HG03159 (cell line): ENCODE data around the gene SORCS3.

Experiments
- ATAC-seq: cut with Tn5 transposase; IDR thresholded peaks from one replicate; pipeline ENCODE4 v1.9.1; 2021; ENCODE audit warnings: mild to moderate bottlenecking, moderate library complexity; ENCODE audit not compliant: unreplicated experiment

SORCS3 gene

GRCh38 chr10:105243825-105244224 lies 602.7 kb downstream of the SORCS3 start:
- no peak for ATAC-seq

DNA sequence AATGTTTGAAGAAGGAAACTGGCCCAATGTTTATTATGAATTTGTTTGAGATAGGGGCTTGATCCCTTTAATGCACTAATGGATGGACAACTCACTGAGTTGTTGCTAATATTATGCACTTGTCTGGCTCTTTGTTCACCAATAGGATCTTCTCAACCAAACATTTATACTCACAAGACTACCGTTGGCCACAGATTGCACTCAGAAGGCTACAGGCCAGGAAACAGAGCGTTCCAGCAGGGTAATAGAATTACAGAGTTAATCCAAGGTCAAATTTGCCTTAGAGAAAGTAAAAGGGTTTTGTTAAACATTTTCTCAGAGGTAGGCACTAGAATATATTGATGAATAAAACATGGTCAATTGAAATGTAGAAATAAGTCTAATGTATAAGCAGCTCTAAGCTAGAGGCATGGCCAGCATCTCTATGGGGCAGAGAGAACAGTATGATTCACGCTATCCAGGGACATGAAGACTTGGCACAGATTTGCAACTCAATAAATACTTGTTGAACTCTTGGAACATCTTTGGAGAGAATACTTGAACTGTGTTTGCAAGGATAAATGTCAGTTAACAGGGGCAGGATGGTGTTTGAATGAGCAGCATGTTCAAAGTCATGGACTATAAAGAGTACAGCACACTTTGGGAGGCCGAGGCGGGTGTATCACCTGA lies 606.9 kb downstream of the SORCS3 start:
- no peak for ATAC-seq

- ATAC-seq: no peak
Measured at GRCh38 chr10:105252911-105253310, 611.8 kb downstream of the SORCS3 start.

GRCh38 chr10:105253515-105254212 lies 612.6 kb downstream of the SORCS3 start:
- no peak for ATAC-seq

DNA sequence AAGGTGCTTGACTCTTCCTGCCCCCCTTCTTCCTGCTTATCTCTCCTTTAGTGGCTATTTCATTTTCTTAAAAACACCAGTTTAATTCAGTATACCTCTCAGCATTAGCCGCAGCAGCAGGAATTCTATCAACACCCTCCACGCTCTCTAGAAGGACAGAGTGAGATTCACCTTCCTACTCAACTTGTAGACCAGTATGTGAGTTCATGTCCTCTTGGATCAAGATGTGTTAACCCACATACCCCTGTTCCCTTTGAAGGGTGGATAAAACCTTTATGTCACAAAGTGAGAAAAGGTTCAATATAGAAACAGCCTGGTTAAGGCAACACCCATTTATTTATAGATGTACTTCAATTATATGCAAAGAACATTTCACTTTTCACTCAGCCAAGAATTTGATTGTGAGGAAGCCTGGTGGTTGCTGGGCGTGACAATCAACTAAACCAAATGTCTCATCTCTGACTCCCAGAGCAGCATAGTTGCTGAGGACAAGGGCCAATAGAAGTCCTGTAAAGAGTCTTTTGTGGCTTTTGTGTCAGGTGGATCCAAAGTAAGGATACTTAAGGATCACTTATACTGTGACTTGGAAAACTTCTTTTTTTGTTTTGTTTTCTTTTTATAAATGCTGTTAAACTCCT lies 617.1 kb downstream of the SORCS3 start:
- no peak for ATAC-seq

DNA sequence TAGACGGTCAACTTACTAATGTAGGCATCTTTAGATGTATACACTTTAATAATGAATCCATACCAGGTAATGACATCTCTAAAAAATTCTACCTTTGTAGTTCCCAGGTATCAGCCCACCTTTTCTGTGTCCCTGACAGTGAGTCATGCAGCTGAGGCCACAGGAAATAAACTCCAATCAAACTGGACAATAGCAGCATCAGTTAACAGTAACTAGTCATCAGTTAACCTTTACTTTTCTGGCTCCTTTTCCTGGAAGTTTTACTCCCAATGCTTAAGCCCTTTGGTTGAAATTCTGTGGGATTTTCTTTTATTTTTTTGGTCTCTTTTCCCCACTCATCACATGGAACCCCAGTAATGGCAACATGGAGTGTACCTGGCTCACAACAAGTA lies 617.6 kb downstream of the SORCS3 start:
- no peak for ATAC-seq

DNA sequence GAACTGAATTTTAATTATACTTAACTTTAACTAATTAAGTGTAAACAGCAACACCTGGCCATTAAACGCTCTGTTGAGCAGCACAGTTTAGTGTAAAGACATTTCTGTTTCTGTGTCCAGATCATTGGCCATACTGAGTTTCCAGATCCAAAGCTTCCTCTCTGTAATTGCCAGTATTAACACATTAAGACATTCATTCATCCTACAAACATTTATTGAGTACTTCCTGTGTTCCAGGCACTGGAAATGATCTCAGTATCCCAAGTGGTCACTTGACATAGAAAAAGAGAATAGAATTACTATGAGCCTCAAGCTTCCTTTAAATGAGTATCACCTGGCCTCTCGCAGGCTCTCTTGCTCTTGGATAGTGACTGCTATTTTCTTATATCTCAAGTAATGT lies 618.1 kb downstream of the SORCS3 start:
- no peak for ATAC-seq

GRCh38 chr10:105262666-105263065 lies 621.6 kb downstream of the SORCS3 start:
- ATAC-seq: no peak

- ATAC-seq: no peak
Measured at GRCh38 chr10:105266966-105267539, 626.0 kb downstream of the SORCS3 start.

GRCh38 chr10:105268961-105269360 lies 627.9 kb downstream of the SORCS3 start:
- no peak for ATAC-seq

GRCh38 chr10:105269689-105270088 lies 628.6 kb downstream of the SORCS3 start:
- ATAC-seq: no peak

DNA sequence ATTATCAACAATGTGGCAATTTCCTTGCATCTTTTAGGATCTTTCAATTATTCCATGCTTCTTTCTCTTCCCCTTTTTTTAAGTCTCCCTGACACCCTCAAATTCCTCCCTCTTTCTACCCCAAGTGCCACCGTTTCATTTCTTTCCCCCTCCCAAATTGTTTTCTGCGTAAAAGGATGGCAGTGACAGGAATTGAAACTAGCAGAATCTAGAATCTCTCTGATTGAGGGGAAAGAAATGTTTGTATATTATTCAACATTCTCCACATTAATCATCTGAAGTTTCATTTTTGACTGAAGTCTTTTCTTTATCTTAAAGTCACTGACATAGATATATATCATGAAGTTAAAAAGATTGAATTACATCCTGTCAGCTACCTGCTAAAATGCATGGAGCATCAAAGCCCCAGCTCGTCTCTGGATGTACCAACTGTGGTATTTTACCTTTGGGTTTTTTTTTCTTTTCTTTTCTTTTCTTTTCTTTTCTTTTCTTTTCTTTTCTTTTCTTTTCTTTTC lies 633.5 kb downstream of the SORCS3 start:
- ATAC-seq: no peak

DNA sequence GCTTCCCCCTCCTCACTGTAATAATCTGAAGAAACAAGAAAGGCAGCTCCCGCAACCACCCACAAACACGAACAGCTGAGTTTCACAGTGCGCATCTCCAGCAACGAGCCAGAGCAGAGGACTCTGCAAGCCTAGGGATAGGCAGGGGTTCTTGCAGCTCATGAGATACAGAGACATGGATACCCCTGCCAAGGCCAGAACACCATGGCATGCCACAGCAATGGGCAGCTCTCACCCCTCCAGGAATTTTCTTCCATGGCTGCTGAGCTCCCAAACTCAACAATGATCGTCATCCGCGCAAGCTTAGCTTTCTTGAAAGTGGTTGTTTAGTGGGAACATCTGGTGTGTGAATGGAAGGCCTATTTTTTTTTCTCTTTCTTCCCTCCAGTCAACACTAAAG lies 637.3 kb downstream of the SORCS3 start:
- no peak for ATAC-seq

DNA sequence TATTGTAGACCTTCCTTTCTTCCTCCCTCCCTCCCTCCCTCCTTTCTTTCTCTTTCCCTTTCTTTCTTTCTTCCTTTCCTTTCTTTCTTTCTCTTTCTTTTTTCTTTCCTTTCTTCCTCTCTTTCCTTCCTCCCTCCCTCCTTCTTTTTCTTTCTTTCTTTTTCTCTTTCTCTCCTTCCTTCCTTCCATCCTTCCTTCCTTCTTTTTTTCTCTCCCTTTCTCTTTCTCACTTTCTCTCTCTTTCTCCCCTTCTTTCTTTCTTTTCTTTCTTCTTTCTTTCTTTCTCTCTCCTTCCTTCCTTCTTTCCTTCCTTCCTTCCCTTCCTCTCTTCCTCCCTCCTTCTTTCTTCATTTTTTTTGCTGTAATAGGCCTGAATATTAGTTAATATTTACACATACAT lies 638.0 kb downstream of the SORCS3 start:
- ATAC-seq: no peak

- no peak for ATAC-seq
Measured at GRCh38 chr10:105280895-105281294, 639.8 kb downstream of the SORCS3 start.

DNA sequence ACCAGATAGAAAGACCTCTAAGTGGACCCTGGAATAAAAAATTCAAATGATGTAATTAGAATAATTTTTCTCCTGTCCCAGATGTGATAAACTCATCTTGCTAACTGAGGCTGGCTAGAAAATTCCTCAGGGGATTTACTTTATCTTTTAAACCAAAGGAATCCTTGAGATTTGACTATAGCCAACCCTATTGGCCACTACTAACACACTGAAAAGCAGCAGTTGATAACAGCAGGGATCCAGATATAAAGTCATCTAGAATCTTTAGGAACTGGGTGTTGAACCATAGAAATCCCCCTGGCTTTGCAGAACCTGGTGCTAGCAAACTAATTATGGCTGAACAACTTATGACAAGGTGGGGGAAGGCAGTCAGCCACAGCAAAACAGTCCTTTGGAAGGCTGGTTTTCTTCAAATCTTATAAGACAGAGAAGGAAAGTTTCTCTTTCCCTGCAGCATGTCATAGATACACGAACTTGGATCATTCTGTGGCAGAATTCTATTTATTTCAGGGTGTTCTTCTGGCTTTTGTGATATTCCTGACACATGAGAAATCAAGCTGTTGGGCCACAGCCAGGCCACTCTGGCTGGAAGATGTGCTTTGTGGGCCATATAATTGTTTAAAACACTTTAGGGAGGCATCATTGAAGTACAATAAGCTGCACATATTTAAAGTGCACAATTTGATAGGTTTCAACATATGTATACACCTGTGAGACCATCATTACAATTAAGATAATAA lies 643.6 kb downstream of the SORCS3 start:
- no peak for ATAC-seq

DNA sequence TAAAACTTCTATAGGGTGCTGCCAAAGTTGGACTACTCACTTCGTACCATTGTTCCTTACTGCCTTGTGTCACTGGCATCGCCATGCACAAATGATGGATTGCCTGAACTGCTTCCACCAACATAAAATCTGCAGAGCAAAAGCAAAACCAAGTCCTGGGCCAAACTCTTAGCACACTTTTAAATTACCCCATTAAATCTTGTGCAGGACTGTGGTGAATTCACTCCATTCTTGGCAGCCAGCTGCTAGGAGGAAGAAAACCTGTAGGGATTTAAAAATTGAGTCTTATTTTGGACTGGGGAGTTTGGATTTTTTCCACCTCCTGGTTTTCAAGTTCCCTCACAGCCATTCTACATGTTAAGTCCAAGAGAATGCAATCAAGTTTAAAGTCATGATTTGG lies 646.9 kb downstream of the SORCS3 start:
- ATAC-seq: no peak

- ATAC-seq: no peak
Measured at GRCh38 chr10:105288613-105289012, 647.5 kb downstream of the SORCS3 start.

GRCh38 chr10:105291571-105291970 lies 650.5 kb downstream of the SORCS3 start:
- ATAC-seq: no peak

DNA sequence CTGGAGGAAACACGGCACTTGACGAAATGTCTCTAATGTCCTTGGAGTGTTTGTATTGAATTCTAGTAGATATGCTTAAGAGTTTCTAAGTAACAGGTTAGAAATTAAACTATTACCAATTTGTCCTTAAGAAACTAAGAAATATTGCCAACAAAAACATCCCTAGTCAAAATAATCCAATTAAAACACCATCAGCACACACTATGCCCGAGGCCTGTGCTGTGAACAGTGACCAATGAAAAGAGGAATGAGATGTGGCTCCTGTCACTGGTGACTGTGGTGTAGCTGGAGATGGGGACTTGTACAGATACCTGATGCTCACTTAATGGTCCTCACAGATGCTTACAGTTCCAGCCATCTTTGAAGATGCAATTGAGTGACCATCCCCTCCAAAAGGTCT lies 651.1 kb downstream of the SORCS3 start:
- ATAC-seq: no peak
